ENCODE data around the gene CTSW.

CTSW gene

DNA sequence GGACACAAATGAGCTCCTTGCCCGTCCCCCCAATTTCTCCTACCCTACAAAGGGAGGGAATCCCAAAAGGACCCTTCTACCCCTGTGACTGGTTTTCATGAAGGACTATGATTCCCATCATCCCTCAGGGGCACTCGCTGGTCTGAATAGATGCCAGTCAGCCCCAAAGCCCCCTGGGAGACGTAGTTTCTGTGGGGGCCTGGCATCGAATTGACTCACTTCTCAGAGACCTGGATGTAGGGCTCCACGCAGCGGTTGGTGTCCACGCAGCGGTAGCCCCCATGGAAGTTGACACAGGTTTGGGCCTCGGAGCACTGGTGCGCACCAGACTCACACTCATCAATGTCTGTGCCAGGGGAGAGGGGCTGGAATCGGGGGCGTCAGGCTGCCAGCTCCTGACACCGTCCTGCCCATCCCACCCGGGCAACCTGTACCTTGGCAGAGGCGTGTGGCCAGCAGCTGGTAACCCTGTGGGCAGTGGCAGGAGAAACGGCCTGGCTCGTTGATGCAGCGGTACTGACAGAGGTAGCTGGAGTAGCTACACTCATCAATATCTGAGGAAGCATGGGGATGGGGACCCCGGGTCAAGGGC is 11.5 kb upstream of the CTSW start:
- Histone ChIP-seq H3K27me3 (ENCODE audit: insufficient read depth, low read length) (peaks cover 3% of the 10 kb centered on the region; the same call in 1 of the 2 replicates), H3K36me3 (ENCODE audit: insufficient read depth, low read length) (peaks cover 43% of the 10 kb centered on the region), H3K9me3 (ENCODE audit: low read length) (no peaks in the 10 kb centered on the region), H3K27ac (ENCODE audit: low read depth, low read length, poor library complexity, severe bottlenecking) (no peak overlapping the region), H3F3A (ENCODE audit: insufficient read depth, low read length) (no peaks in the 10 kb centered on the region), H3K9ac (ENCODE audit: low read length) (no peak overlapping the region), H3K4me2 (ENCODE audit: low read length) (no peak overlapping the region), H4K20me1 (ENCODE audit: insufficient read depth, low read length) (no peaks in the 10 kb centered on the region), H3K4me3 (ENCODE audit: low read depth, low read length, poor library complexity, severe bottlenecking) (no peak overlapping the region), H3K4me1 (ENCODE audit: insufficient read depth, low read length, severe bottlenecking) (peaks cover 5% of the 10 kb centered on the region), H3K9me2 (ENCODE audit: low read depth, low read length) (no peaks in the 10 kb centered on the region), H2AFZ (ENCODE audit: low read length) (no peak overlapping the region), H3K79me2 (ENCODE audit: insufficient read depth, low read length) (no peaks in the 10 kb centered on the region)
- TF ChIP-seq, protein P1, sequence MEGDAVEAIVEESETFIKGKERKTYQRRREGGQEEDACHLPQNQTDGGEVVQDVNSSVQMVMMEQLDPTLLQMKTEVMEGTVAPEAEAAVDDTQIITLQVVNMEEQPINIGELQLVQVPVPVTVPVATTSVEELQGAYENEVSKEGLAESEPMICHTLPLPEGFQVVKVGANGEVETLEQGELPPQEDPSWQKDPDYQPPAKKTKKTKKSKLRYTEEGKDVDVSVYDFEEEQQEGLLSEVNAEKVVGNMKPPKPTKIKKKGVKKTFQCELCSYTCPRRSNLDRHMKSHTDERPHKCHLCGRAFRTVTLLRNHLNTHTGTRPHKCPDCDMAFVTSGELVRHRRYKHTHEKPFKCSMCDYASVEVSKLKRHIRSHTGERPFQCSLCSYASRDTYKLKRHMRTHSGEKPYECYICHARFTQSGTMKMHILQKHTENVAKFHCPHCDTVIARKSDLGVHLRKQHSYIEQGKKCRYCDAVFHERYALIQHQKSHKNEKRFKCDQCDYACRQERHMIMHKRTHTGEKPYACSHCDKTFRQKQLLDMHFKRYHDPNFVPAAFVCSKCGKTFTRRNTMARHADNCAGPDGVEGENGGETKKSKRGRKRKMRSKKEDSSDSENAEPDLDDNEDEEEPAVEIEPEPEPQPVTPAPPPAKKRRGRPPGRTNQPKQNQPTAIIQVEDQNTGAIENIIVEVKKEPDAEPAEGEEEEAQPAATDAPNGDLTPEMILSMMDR (IDR thresholded peaks at IDR 0.05; ENCODE audit: low read length) = no peak
- TF ChIP-seq EZH2 (IDR thresholded peaks at IDR 0.05; ENCODE audit: borderline replicate concordance, low read length) = no peak

DNA sequence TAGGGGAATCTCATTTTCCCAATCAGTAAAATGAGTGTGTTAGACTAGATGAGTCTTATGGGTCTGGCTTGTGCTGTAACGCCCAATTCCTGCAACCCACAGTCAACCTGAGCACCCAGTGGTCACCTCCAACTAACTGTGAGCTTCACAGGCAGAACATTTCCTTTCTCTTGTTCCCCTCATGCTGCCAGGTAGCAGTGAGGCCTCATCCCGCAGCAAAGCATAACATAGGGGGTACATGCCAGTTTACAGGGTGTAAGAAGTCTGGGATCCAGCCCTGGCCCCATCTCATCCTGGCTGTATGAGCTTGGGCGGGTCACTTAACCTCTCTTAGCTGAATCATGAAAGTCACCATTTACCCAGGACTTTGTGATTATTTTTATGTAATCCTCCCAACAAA is 10.7 kb upstream of the CTSW start:
- Histone ChIP-seq H3K4me3 (ENCODE audit: low read depth, low read length, poor library complexity, severe bottlenecking) (no peak overlapping the region), H3K79me2 (ENCODE audit: insufficient read depth, low read length) (no peaks in the 10 kb centered on the region), H3K9ac (ENCODE audit: low read length) (no peak overlapping the region), H3K36me3 (ENCODE audit: insufficient read depth, low read length) (peaks cover 36% of the 10 kb centered on the region), H4K20me1 (ENCODE audit: insufficient read depth, low read length) (no peaks in the 10 kb centered on the region), H2AFZ (ENCODE audit: low read length) (no peak overlapping the region), H3F3A (ENCODE audit: insufficient read depth, low read length) (no peaks in the 10 kb centered on the region), H3K9me3 (ENCODE audit: low read length) (no peaks in the 10 kb centered on the region), H3K9me2 (ENCODE audit: low read depth, low read length) (no peaks in the 10 kb centered on the region), H3K4me1 (ENCODE audit: insufficient read depth, low read length, severe bottlenecking) (peaks cover 10% of the 10 kb centered on the region), H3K4me2 (ENCODE audit: low read length) (no peak overlapping the region), H3K27ac (ENCODE audit: low read depth, low read length, poor library complexity, severe bottlenecking) (no peak overlapping the region), H3K27me3 (ENCODE audit: insufficient read depth, low read length) (peaks cover 3% of the 10 kb centered on the region; the same call in 1 of the 2 replicates)
- TF ChIP-seq, protein P1 (IDR thresholded peaks at IDR 0.05; ENCODE audit: low read length) = no peak
- no peak for TF ChIP-seq EZH2 (IDR thresholded peaks at IDR 0.05; ENCODE audit: borderline replicate concordance, low read length)

DNA sequence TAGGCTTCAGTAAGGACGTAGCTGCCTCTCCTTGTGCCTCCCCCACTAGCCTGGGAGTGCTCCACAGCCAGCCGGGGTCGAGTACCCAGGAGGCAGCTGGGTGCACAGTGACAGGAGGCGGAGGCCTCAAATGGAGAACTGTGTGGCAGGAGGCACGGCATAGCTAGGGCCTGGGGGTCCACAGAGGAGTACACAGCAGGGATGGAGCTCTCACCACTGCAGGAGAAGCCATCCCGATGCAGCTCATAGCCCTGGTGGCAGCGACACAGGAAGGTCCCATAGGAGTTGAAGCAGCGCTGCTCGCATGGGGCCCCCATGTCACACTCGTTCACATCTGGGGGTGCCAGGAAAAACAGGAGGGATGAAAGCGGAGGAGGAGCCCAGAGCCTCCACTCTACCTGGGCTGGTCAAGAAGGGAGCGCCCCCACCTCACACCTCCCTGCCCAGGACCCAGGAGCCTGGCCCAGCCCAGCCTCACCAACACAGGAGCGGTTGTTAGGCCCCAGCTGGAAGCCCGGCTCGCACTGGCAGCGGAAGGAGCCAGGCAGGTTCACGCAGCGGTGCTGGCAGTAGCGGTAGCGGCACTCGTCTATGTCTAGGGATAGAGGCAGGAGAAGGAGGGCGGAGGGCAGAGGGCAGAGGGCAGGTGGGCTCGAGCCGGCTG is 9.9 kb upstream of the CTSW start:
- TF ChIP-seq, protein P1 (IDR thresholded peaks at IDR 0.05; ENCODE audit: low read length) = no peak
- no peak for TF ChIP-seq EZH2 (IDR thresholded peaks at IDR 0.05; ENCODE audit: borderline replicate concordance, low read length)
- Histone ChIP-seq H3K9me3 (ENCODE audit: low read length) (no peaks in the 10 kb centered on the region), H3K9me2 (ENCODE audit: low read depth, low read length) (no peaks in the 10 kb centered on the region), H3K9ac (ENCODE audit: low read length) (no peak overlapping the region), H3K79me2 (ENCODE audit: insufficient read depth, low read length) (no peaks in the 10 kb centered on the region), H2AFZ (ENCODE audit: low read length) (no peak overlapping the region), H3K27me3 (ENCODE audit: insufficient read depth, low read length) (peaks cover 3% of the 10 kb centered on the region; the same call in 1 of the 2 replicates), H4K20me1 (ENCODE audit: insufficient read depth, low read length) (no peaks in the 10 kb centered on the region), H3K27ac (ENCODE audit: low read depth, low read length, poor library complexity, severe bottlenecking) (no peak overlapping the region), H3K36me3 (ENCODE audit: insufficient read depth, low read length) (peaks cover 27% of the 10 kb centered on the region), H3K4me3 (ENCODE audit: low read depth, low read length, poor library complexity, severe bottlenecking) (no peak overlapping the region), H3K4me2 (ENCODE audit: low read length) (no peak overlapping the region), H3F3A (ENCODE audit: insufficient read depth, low read length) (no peaks in the 10 kb centered on the region), H3K4me1 (ENCODE audit: insufficient read depth, low read length, severe bottlenecking) (peaks cover 10% of the 10 kb centered on the region)

Measured in OCI-LY1 (cell line).